Caco-2 (cell line): Measurements from ENCODE around the gene SHKBP1. TPM values are rescaled to one million over a fixed set of nuclear protein-coding genes. Genes with fewer than 3 reads are reported as not detected.
A peak's percentile ranks its signal among the peaks of the same experiment; 100 is the strongest.

Source experiments
- BruUV-seq: library from RNA; stranded (reverse); fragments of 400-500 nt; replicated peaks from 2 replicates; lab custom pipeline; 2021; lab: Mats Ljungman, UMichigan
- CTCF ChIA-PET: fragments of 300-600 bp; sonication (Branson Sonifier 250); formaldehyde crosslinking; loops from one replicate; lab custom pipeline; 2022; ENCODE audit warnings: antibody characterized with exemption; lab: Charles Lee
- POLR2A ChIA-PET: fragments of 300-600 bp; sonication (Branson Sonifier 250); formaldehyde crosslinking; loops from one replicate; lab custom pipeline; 2022; ENCODE audit warnings: antibody characterized with exemption; lab: Charles Lee
- DNase-seq, 2 experiments: peaks; one replicate each; pipeline versions ENCODE4 v3.0.0 to v3.0.0-alpha.2; 2020 to 2022
- H3K27me3 ChIP-seq: replicated peaks from 2 replicates; pipeline ENCODE4 v1.6.0; 2011; ENCODE audit warnings: low read length; ENCODE audit not compliant: control insufficient read depth, insufficient read depth
- H3K36me3 ChIP-seq: 2 replicates; pipeline ENCODE4 v1.5.1; 2011; ENCODE audit warnings: low read length; ENCODE audit not compliant: control insufficient read depth, insufficient read depth
- H3K4me1 ChIP-seq: fragments of 250-450 bp; sonication (Bioruptor Pico); 2 replicates; pipeline ENCODE4 v1.5.1; 2020; ENCODE audit warnings: mild to moderate bottlenecking
- H3K4me3 ChIP-seq: 2 replicates; pipeline ENCODE4 v1.5.1; 2011; ENCODE audit warnings: low read depth, mild to moderate bottlenecking, control low read depth, low read length
- H3K9me3 ChIP-seq: fragments of 250-450 bp; sonication (Bioruptor Pico); 2 replicates; pipeline ENCODE4 v1.5.1; 2020; ENCODE audit warnings: mild to moderate bottlenecking, moderate library complexity
- H3K27ac Mint-ChIP-seq: one replicate; pipeline ENCODE4 v1.8.0; 2022; ENCODE audit warnings: mixed read lengths; ENCODE audit not compliant: unreplicated experiment
- H3K27me3 Mint-ChIP-seq: one replicate; pipeline ENCODE4 v1.8.0; 2022; ENCODE audit warnings: mixed read lengths; ENCODE audit not compliant: insufficient read depth, unreplicated experiment
- H3K36me3 Mint-ChIP-seq: one replicate; pipeline ENCODE4 v1.8.0; 2022; ENCODE audit warnings: mild to moderate bottlenecking, mixed read lengths; ENCODE audit not compliant: insufficient read depth, unreplicated experiment
- H3K4me1 Mint-ChIP-seq: one replicate; pipeline ENCODE4 v1.8.0; 2022; ENCODE audit warnings: low read depth, mixed read lengths; ENCODE audit not compliant: unreplicated experiment
- H3K4me3 Mint-ChIP-seq: one replicate; pipeline ENCODE4 v1.8.0; 2022; ENCODE audit warnings: mild to moderate bottlenecking, moderate library complexity, mixed read lengths; ENCODE audit not compliant: unreplicated experiment
- H3K9me3 Mint-ChIP-seq: one replicate; pipeline ENCODE4 v1.8.0; 2022; ENCODE audit warnings: mixed read lengths; ENCODE audit not compliant: unreplicated experiment
- intact Hi-C: fragments of 100-400 bp; cut with micrococcal nuclease; formaldehyde crosslinking; loops from one replicate; pipeline ENCODE4 v1.10.0; 2022; ENCODE audit not compliant: unreplicated experiment
- total RNA-seq: library from RNA; stranded (reverse); gene quantifications from 2 replicates; pipeline ENCODE4 v1.2.3, GENCODE V29; 2022
- TF ChIP-seq, protein P1 (sequence below), 2 experiments: fragments of 200-600 bp in 1 of 2; IDR thresholded peaks; 1 replicate in 1 of 2; 2 replicates in 1 of 2; pipeline versions ENCODE4 v1.5.1 to v1.8.0; 2011 to 2022; ENCODE audit warnings: antibody characterized with exemption in 1 of 2, control low read depth in 1 of 2, inconsistent platforms in 1 of 2, low read depth in 1 of 2, low read length in 1 of 2, mild to moderate bottlenecking in 1 of 2, moderate library complexity in 1 of 2; ENCODE audit not compliant: insufficient read depth in 1 of 2, severe bottlenecking in 1 of 2, unreplicated experiment in 1 of 2

Gene SHKBP1
- total RNA-seq, 1 experiment from 2014 or later, result 82.6 TPM

GRCh38 chr19:40594255-40594654, 17.6 kb downstream of the SHKBP1 start:
- no peak for DNase-seq
- Histone ChIP-seq H3K4me3 (no peak overlapping the region), H3K27me3 (peaks cover 4% of the 10 kb centered on the region; the same call in 1 of the 2 replicates), H3K36me3 (no peaks in the 10 kb centered on the region), H3K4me1 (peaks cover 11% of the 10 kb centered on the region), H3K9me3 (no peaks in the 10 kb centered on the region)
- Mint-ChIP-seq H3K27me3 (peaks cover 9% of the 10 kb centered on the region), H3K36me3 (peaks cover 10% of the 10 kb centered on the region), H3K9me3 (no peaks in the 10 kb centered on the region), H3K4me3 (no peak overlapping the region), H3K27ac (no peak overlapping the region), H3K4me1 (peaks cover 7% of the 10 kb centered on the region)
- ChIA-PET CTCF (no interaction called here), POLR2A (no interaction called here)
- TF ChIP-seq, protein P1, sequence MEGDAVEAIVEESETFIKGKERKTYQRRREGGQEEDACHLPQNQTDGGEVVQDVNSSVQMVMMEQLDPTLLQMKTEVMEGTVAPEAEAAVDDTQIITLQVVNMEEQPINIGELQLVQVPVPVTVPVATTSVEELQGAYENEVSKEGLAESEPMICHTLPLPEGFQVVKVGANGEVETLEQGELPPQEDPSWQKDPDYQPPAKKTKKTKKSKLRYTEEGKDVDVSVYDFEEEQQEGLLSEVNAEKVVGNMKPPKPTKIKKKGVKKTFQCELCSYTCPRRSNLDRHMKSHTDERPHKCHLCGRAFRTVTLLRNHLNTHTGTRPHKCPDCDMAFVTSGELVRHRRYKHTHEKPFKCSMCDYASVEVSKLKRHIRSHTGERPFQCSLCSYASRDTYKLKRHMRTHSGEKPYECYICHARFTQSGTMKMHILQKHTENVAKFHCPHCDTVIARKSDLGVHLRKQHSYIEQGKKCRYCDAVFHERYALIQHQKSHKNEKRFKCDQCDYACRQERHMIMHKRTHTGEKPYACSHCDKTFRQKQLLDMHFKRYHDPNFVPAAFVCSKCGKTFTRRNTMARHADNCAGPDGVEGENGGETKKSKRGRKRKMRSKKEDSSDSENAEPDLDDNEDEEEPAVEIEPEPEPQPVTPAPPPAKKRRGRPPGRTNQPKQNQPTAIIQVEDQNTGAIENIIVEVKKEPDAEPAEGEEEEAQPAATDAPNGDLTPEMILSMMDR (IDR thresholded peaks at IDR 0.05; ENCODE audit: insufficient read depth in 1 of 2, low read depth in 1 of 2, low read length in 1 of 2, severe bottlenecking in 1 of 2, unreplicated experiment in 1 of 2), result no peak
- intact Hi-C loops, result no loop called here
- no TSS peak for BruUV-seq

- Mint-ChIP-seq H3K4me1 (peaks cover 7% of the 10 kb centered on the region), H3K27ac (no peak overlapping the region), H3K4me3 (no peak overlapping the region), H3K36me3 (peaks cover 10% of the 10 kb centered on the region), H3K9me3 (no peaks in the 10 kb centered on the region), H3K27me3 (peaks cover 11% of the 10 kb centered on the region)
- H3K27me3 ChIP-seq, result peaks cover 4% of the 10 kb centered on the region; the same call in 1 of the 2 replicates
- no TSS peak for BruUV-seq
- intact Hi-C loops, result no loop called here
- no peak for DNase-seq
- no peaks in the 10 kb centered on the region for H3K9me3 ChIP-seq
- no peak overlapping the region for H3K4me3 ChIP-seq
- TF ChIP-seq, protein P1 (IDR thresholded peaks at IDR 0.05; ENCODE audit: insufficient read depth in 1 of 2, low read depth in 1 of 2, low read length in 1 of 2, severe bottlenecking in 1 of 2, unreplicated experiment in 1 of 2), result no peak
- POLR2A ChIA-PET, result no interaction called here
- CTCF ChIA-PET, result no interaction called here
- peaks cover 11% of the 10 kb centered on the region for H3K4me1 ChIP-seq
- no peaks in the 10 kb centered on the region for H3K36me3 ChIP-seq
Observed at GRCh38 chr19:40594657-40595091, 18.0 kb downstream of the SHKBP1 start.

- peaks cover 15% of the 10 kb centered on the region for H3K4me1 ChIP-seq
Observed at GRCh38 chr19:40596608-40597328, 20.1 kb downstream of the SHKBP1 start.

More at GRCh38 chr19:40596608-40597328, 20.1 kb downstream of the SHKBP1 start:
- intact Hi-C loops, result no loop called here
- DNase-seq, result peak; percentile 77 to 80
- peak overlapping the region; percentile 30 for H3K4me3 ChIP-seq
- Mint-ChIP-seq H3K27me3 (peaks cover 19% of the 10 kb centered on the region), H3K9me3 (no peaks in the 10 kb centered on the region), H3K27ac (no peak overlapping the region), H3K4me3 (peak overlapping the region; percentile 66), H3K36me3 (peaks cover 10% of the 10 kb centered on the region), H3K4me1 (peaks cover 15% of the 10 kb centered on the region)
- no TSS peak for BruUV-seq
- H3K36me3 ChIP-seq, result no peaks in the 10 kb centered on the region
- H3K9me3 ChIP-seq, result no peaks in the 10 kb centered on the region
- TF ChIP-seq, protein P1 (IDR thresholded peaks at IDR 0.05; ENCODE audit: insufficient read depth in 1 of 2, low read depth in 1 of 2, low read length in 1 of 2, severe bottlenecking in 1 of 2, unreplicated experiment in 1 of 2), result no peak
- peaks cover 4% of the 10 kb centered on the region; the same call in 1 of the 2 replicates for H3K27me3 ChIP-seq
- POLR2A ChIA-PET, result no interaction called here
- CTCF ChIA-PET, result interaction anchor here (0.5 to 0.8 kb wide), 4 partner anchors 13 to 132 kb away, joined by 3 to 7 read pairs (median 4); no protein-coding TSS in a partner anchor
